Measurements from ENCODE around the gene APPL2.
"Not testable (repeated sequence)": the region's sequence is repeated elsewhere in the genome, so short reads cannot be mapped to it uniquely, and the experiment has no call there.

The APPL2 gene

GRCh38 chr12:105256431-105256830, 20.5 kb upstream of the APPL2 start:
- not testable (repeated sequence) for DNase-seq

GRCh38 chr12:105256011-105256410, 20.0 kb upstream of the APPL2 start:
- DNase-seq, result no peak

GRCh38 chr12:105253866-105254513, 18.0 kb upstream of the APPL2 start:
- DNase-seq, result no peak

GRCh38 chr12:105252901-105253300, 16.9 kb upstream of the APPL2 start:
- no peak for DNase-seq

- DNase-seq, result not testable (repeated sequence)
Measured at GRCh38 chr12:105245776-105246427, 9.9 kb upstream of the APPL2 start.

GRCh38 chr12:105245291-105245690, 9.3 kb upstream of the APPL2 start:
- DNase-seq, result no peak

GRCh38 chr12:105240228-105240627, 4.3 kb upstream of the APPL2 start:
- no peak for DNase-seq

GRCh38 chr12:105239304-105239703, 3.3 kb upstream of the APPL2 start:
- DNase-seq, result no peak

- DNase-seq, result no peak
Measured at GRCh38 chr12:105237666-105238065, 1.7 kb upstream of the APPL2 start.

GRCh38 chr12:105235281-105235731, 668 bp downstream of the APPL2 start:
- DNase-seq, result no peak

GRCh38 chr12:105234197-105234596, 1.8 kb downstream of the APPL2 start:
- no peak for DNase-seq

- DNase-seq, result no peak
Measured at GRCh38 chr12:105233041-105233905, 2.7 kb downstream of the APPL2 start.

GRCh38 chr12:105231396-105231795, 4.6 kb downstream of the APPL2 start:
- no peak for DNase-seq

- DNase-seq, result no peak
Measured at GRCh38 chr12:105229371-105229770, 6.6 kb downstream of the APPL2 start.

GRCh38 chr12:105228966-105229365, 7.0 kb downstream of the APPL2 start:
- no peak for DNase-seq

- DNase-seq, result no peak
Measured at GRCh38 chr12:105228494-105228893, 7.5 kb downstream of the APPL2 start.

GRCh38 chr12:105227879-105228278, 8.1 kb downstream of the APPL2 start:
- DNase-seq, result no peak

- no peak for DNase-seq
Measured at GRCh38 chr12:105226219-105226618, 9.8 kb downstream of the APPL2 start.

- DNase-seq, result no peak
Measured at GRCh38 chr12:105225505-105226015, 10.4 kb downstream of the APPL2 start.

- DNase-seq, result no peak
Measured at GRCh38 chr12:105224399-105224798, 11.6 kb downstream of the APPL2 start.

- DNase-seq, result no peak
Measured at GRCh38 chr12:105223884-105224283, 12.1 kb downstream of the APPL2 start.

- no peak for DNase-seq
Measured at GRCh38 chr12:105223352-105223845, 12.6 kb downstream of the APPL2 start.

- no peak for DNase-seq
Measured at GRCh38 chr12:105222726-105223351, 13.1 kb downstream of the APPL2 start.

Measured in activated CD4-positive, alpha-beta T cell treated with anti-CD3 and anti-CD28 coated beads, Interleukin-2, amount 50 U/mL, for 4 hours (primary cell).